ENCODE measurements around the gene NHSL2.

The NHSL2 gene

DNA sequence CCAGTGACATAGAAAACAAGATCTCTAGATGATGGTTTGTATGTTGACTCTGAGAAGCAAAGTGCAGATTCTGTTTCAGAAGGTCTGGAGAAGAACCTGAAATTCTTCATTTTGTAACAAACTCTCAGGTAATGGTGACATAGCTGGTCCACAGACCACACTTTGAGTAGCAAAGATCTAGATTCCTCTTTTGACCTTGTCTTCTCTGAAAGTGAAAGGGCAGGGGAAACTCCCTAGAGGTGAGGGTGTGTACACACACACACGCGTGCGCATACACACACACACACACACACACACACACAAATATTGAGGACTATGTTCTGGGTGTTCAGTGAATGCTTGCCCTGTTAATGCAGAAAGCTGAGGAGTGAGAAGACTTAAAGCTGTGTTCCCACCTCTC, 110.1 kb downstream of the NHSL2 start:
- DNase-seq: no peak

DNA sequence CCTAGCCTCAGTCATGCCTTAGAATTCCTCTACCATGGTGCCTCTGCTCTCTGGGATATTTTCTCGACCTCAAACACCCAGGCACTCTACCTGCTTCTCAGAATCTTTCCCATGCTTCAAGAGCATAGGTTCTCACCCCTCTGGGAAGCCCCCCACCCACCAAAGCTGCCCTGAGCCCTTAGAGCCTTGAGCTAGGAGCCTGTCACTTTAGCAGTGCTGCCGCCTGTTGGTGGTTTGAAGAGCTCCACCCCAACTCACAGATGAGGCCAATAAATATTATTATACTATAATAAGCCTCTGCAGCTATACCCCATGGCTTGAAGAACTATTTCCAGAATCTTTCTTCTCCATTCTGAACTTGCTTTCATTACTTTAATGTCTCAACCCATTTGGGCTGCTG, 111.3 kb downstream of the NHSL2 start:
- no peak for DNase-seq

- no peak for DNase-seq
Observed at GRCh38 chrX:72023071-72023470, 112.4 kb downstream of the NHSL2 start.

- DNase-seq: no peak
Observed at GRCh38 chrX:72025236-72025770, 114.7 kb downstream of the NHSL2 start.

GRCh38 chrX:72026341-72027023, 115.8 kb downstream of the NHSL2 start:
- DNase-seq: no peak

GRCh38 chrX:72027024-72027913, 116.6 kb downstream of the NHSL2 start:
- no peak for DNase-seq

DNA sequence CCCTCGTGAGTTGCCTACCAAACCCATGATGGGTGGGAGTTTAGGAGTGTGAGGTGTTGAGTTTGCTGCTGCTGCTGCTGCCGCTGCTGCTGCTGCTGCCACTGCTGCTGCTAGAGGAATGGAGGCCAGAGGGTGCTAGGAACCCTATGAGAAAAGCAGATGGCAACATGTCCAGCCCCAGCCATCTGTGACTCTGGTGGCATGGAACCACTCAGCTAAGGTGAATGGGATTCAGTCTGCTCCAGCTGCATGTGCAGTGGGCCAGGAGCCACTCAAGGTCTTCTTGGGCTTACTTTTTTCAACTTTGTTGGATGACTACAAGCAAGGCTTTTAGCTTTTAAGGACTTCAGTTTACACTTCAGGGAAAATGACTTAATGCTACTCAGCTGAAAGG, 117.3 kb downstream of the NHSL2 start:
- no peak for DNase-seq

GRCh38 chrX:72028701-72029470, 118.2 kb downstream of the NHSL2 start:
- DNase-seq: no peak

DNA sequence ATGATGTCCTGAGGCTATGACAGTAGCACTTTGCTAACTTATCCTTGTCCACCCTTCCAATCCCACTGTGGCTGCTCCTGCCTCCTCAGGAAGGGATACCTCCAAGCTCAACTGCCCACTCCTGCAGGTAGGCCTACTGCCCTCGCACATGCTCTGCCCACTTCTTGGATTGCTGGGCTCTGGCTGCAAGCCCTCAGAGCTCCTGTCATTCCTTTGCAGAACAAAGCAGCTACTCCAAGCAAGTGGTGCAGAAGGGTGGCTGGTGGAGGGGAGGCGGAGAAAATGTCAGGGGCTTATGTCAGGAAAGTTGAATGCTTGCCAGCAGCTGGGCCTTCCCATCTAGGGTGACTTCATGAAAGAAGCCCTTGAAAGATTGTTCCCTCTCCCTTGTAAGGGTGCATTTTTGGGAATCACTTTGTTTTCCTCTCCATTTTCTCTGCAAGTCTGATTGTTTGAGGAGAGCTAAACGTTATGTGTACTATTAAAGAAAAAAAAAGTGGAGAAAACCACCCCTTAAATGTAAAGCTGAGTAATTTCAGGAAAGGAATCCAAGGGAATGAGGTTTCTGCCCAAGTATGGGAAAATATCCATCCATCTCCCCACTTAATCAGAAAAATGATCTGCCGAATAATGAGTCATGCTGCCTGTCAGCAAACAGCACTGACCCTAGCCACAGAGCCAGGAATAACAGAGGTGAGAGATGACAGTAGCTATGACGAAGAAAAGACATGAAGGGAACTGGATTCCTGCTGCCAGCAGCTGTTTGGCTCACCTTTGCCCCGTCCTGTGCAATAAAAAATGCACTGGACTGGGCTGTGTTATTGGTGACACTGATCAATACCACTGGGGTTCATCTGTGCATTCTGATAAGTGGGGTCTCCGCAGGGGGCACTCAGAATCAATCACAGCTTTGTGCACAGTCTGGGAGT, 119.1 kb downstream of the NHSL2 start:
- no peak for DNase-seq

DNA sequence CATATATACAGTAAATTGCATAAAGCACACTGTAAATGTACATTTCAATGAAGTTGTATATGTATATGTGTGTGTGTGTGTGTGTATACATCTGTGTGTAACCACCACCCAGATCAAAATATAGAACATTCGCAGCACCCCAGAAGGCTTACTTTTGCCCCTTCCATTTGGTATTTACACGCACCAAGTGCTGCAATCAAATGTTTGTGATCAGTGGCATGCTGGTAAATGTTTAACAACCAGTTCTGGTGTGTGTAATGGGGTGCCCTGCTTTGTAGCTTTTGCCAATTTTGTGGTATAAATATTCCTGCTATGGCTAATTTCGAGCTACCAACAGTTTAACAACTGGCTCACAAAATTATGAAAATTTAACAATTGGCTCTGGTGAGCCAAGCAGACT, 119.8 kb downstream of the NHSL2 start:
- no peak for DNase-seq

DNA sequence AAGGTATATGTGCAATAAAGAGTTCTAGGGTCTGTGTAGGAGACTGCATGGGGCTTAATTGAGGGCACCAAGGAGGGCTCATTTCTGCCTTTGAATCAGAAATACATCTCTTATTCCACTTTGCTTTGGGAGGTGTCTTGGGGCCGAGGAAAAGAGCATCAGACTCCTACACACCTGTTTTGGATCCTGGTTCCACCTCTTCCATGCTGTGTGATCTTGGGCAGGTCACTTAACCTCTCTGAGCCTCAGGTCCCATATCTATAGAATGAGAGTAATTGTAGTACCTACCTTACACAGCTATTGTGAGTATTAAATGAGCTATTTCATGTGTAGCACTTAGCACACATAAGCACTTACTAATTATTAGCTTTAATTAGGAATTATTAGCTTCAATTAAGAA, 120.5 kb downstream of the NHSL2 start:
- no peak for DNase-seq

- no peak for DNase-seq
Observed at GRCh38 chrX:72031634-72032033, 121.0 kb downstream of the NHSL2 start.

DNA sequence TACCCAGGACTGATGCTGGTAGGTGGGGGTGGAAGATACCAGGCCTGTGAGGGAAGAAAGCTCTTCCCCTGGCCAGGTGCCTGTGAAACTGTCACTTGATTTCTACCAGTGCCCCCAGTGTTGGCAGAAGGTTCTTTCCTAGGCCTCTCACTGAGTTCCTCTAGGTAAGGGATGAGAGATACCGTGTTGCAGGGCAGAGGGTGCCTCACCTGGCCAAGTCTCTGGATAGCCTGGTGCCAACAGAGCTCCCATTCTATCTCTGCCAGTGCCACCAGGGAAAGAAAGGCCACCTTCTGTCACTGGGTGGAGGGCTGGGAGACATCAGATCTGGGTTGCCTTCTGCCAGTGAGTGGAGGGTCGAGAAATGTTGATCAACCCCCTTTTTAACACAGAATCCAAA, 127.0 kb downstream of the NHSL2 start:
- DNase-seq: no peak

DNA sequence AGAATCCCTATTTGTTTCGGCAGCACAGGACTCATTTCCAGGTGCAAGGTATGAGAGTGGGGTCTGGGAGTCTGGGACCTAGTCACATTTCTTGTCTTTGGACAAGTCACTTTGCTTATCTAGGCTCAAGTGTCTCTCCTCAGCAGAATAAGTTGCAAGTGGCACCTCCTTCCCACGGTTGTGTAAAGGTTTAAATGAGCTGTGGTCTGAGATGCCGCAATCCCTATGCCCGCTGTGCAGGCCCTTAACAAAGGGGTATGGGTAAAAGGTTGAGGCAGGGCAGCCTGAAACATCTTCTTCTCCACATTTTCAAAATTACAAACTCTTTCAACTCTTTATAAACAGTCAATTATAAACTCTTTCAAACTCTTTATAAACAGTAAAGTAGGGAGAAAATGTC, 127.4 kb downstream of the NHSL2 start:
- DNase-seq: no peak

GRCh38 chrX:72038868-72039267, 128.2 kb downstream of the NHSL2 start:
- no peak for DNase-seq

DNA sequence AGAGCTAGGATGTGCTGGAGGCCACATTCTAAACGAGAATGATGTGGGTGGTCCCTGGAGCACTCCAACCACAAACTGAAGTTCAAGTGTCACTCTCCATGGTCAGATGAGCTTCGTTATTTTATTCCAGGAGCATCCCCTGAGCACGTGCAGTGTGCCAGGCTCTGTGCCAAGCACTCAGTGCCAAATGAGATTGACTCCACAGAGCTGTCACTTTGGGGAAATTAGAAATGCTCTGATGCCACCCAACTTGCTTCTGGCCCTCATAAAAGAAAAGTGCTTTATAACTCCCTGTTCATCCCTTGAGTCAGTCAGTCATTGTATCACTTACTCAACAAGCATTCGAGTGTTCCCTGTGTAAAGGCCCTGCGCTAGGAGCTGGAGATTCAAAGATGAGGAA, 129.9 kb downstream of the NHSL2 start:
- DNase-seq: no peak

GRCh38 chrX:72041176-72041575, 130.5 kb downstream of the NHSL2 start:
- no peak for DNase-seq

- no peak for DNase-seq
Observed at GRCh38 chrX:72041871-72042851, 131.5 kb downstream of the NHSL2 start.

- no peak for DNase-seq
Observed at GRCh38 chrX:72042852-72043248, 132.2 kb downstream of the NHSL2 start.

GRCh38 chrX:72043636-72044035, 133.0 kb downstream of the NHSL2 start:
- no peak for DNase-seq

- DNase-seq: no peak
Observed at GRCh38 chrX:72045141-72045540, 134.5 kb downstream of the NHSL2 start.
